Thoracic aorta (tissue), 2 donors: Measurements from ENCODE around the gene STAB1. TPM values are rescaled to one million over a fixed set of nuclear protein-coding genes. Genes with fewer than 3 reads are reported as not detected.

ENCODE experiments used
- ATAC-seq: fragments of 150-250 bp; one replicate; pipeline ENCODE4 v1.8.0; 2017; ENCODE audit warnings: low read depth; ENCODE audit not compliant: insufficient number of reproducible peaks, low FRiP score
- DNase-seq: peaks from one replicate; pipeline ENCODE4 v3.0.0-alpha.2; 2020; ENCODE audit warnings: low spot score
- H3K27ac ChIP-seq, 2 donors: fragments of 200-600 bp; sonication (generic); 1 replicate in 1 of 2; 2 replicates in 1 of 2; pipeline ENCODE4 v1.5.1; 2016; ENCODE audit warnings: mild to moderate bottlenecking in 2 of 2, moderate library complexity in 2 of 2
- H3K27me3 ChIP-seq: fragments of 200-600 bp; sonication (generic); replicated peaks from 2 replicates; pipeline ENCODE4 v1.6.0; 2016; ENCODE audit warnings: mild to moderate bottlenecking; ENCODE audit not compliant: insufficient read depth
- H3K36me3 ChIP-seq: fragments of 200-600 bp; sonication (generic); one replicate; pipeline ENCODE4 v1.5.1; 2016
- H3K4me1 ChIP-seq, 2 donors: fragments of 200-600 bp; sonication (generic); 1 replicate in 1 of 2; 2 replicates in 1 of 2; pipeline versions ENCODE4 v1.5.1 to v1.6.0; 2016; ENCODE audit warnings: low read depth in 2 of 2, mild to moderate bottlenecking in 1 of 2; ENCODE audit not compliant: control insufficient read depth in 1 of 2
- H3K4me3 ChIP-seq: fragments of 200-600 bp; sonication (generic); 2 replicates; pipeline ENCODE4 v1.5.1; 2016; ENCODE audit warnings: mild to moderate bottlenecking
- H3K9me3 ChIP-seq: fragments of 200-600 bp; sonication (generic); 2 replicates; pipeline ENCODE4 v1.5.1; 2016
- total RNA-seq, 2 donors: library from RNA; depleted of rRNA; stranded (reverse); fragments of >200 nt; gene quantifications; one replicate each; pipeline versions ENCODE4 v1.1.0 to v1.2.3, GENCODE V29; 2016
- TF ChIP-seq, protein P1 (sequence below): fragments of 200-600 bp; sonication (generic); IDR thresholded peaks from one replicate; pipeline ENCODE4 v1.5.1; 2019; ENCODE audit warnings: antibody characterized with exemption

The STAB1 gene, protein sequence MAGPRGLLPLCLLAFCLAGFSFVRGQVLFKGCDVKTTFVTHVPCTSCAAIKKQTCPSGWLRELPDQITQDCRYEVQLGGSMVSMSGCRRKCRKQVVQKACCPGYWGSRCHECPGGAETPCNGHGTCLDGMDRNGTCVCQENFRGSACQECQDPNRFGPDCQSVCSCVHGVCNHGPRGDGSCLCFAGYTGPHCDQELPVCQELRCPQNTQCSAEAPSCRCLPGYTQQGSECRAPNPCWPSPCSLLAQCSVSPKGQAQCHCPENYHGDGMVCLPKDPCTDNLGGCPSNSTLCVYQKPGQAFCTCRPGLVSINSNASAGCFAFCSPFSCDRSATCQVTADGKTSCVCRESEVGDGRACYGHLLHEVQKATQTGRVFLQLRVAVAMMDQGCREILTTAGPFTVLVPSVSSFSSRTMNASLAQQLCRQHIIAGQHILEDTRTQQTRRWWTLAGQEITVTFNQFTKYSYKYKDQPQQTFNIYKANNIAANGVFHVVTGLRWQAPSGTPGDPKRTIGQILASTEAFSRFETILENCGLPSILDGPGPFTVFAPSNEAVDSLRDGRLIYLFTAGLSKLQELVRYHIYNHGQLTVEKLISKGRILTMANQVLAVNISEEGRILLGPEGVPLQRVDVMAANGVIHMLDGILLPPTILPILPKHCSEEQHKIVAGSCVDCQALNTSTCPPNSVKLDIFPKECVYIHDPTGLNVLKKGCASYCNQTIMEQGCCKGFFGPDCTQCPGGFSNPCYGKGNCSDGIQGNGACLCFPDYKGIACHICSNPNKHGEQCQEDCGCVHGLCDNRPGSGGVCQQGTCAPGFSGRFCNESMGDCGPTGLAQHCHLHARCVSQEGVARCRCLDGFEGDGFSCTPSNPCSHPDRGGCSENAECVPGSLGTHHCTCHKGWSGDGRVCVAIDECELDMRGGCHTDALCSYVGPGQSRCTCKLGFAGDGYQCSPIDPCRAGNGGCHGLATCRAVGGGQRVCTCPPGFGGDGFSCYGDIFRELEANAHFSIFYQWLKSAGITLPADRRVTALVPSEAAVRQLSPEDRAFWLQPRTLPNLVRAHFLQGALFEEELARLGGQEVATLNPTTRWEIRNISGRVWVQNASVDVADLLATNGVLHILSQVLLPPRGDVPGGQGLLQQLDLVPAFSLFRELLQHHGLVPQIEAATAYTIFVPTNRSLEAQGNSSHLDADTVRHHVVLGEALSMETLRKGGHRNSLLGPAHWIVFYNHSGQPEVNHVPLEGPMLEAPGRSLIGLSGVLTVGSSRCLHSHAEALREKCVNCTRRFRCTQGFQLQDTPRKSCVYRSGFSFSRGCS (N-terminal part only)
- total RNA-seq, result 100 to 1,000 TPM; 249 to 837 TPM

DNA sequence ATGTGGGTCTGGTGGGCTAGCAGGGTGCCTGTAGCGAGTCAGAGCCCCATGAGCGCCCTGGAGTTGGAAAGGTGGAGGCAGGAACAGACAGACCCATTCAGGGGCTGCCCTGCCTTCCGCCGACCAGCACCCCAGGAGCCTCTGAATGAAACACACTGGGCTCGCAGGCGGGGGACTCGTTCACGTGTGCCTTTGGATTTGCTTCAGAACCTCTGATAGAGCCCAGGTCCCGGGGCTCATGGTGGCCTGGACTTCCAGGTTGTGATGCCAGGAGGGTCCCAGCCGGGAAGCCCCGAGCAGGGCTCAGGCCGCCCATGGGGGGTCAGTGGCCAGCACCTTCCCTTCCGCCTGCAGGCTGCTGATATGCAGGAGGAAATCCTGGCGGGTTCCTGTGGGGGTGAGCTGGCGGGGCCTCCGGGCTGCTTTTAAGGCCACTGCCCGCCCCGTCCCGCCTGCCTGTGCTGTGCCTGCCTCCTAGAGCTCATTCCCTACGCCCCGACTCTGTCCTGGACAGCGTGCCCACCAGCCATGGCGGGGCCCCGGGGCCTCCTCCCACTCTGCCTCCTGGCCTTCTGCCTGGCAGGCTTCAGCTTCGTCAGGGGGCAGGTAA lies at the start of gene STAB1:
Gene STAB1, plus strand, starts transcription at position 453 of the 610 bp plus-strand sequence. Its CDS starts 76 bp downstream, at position 529.
- no peak for ATAC-seq
- H3K27me3 ChIP-seq, result no peaks in the 10 kb centered on the region
- H3K4me3 ChIP-seq, result peak within 1 kb of the TSS; percentile 53
- peaks cover 5 to 6% of the 10 kb centered on the region in 2 donors for H3K4me1 ChIP-seq
- H3K36me3 ChIP-seq, result peaks cover 30% of the 10 kb centered on the region
- peak within 1 kb of the TSS in 1 of 2 donors; percentile 27 for H3K27ac ChIP-seq
- TF ChIP-seq, protein P1, sequence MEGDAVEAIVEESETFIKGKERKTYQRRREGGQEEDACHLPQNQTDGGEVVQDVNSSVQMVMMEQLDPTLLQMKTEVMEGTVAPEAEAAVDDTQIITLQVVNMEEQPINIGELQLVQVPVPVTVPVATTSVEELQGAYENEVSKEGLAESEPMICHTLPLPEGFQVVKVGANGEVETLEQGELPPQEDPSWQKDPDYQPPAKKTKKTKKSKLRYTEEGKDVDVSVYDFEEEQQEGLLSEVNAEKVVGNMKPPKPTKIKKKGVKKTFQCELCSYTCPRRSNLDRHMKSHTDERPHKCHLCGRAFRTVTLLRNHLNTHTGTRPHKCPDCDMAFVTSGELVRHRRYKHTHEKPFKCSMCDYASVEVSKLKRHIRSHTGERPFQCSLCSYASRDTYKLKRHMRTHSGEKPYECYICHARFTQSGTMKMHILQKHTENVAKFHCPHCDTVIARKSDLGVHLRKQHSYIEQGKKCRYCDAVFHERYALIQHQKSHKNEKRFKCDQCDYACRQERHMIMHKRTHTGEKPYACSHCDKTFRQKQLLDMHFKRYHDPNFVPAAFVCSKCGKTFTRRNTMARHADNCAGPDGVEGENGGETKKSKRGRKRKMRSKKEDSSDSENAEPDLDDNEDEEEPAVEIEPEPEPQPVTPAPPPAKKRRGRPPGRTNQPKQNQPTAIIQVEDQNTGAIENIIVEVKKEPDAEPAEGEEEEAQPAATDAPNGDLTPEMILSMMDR, result no peak
- no peak for DNase-seq
- no peaks in the 10 kb centered on the region for H3K9me3 ChIP-seq

DNA sequence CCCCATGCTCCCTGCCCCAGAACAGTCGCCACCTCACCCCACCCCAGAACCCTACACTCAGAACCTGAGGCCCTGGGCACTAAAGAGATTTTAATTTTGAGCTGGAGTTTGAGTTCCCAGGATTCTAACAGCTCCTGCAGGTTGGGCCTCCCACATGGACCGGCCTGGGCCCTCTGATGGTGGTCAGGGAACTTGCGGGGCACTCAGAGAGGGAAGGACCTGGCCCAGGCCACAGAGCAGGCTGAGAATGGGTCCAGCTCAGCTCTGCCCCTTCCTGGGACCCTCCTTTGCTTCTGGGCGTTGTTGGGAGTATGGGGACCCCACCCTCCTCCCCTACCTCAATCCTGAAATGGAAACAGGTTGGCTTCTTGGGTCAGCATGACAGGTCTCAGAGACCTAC lies 49.1 kb upstream of the STAB1 start:
- Histone ChIP-seq H3K27me3 (no peaks in the 10 kb centered on the region), H3K36me3 (no peaks in the 10 kb centered on the region), H3K9me3 (no peaks in the 10 kb centered on the region), H3K4me1 (no peaks in the 10 kb centered on the region), H3K27ac (no peak overlapping the region), H3K4me3 (no peak overlapping the region)
- ATAC-seq (no peak), DNase-seq (no peak)
- TF ChIP-seq, protein P1, result no peak

GRCh38 chr3:52446631-52447511 lies 48.3 kb upstream of the STAB1 start:
- no peaks in the 10 kb centered on the region for H3K27me3 ChIP-seq
- no peak for DNase-seq

More at GRCh38 chr3:52446631-52447511, 48.3 kb upstream of the STAB1 start:
- TF ChIP-seq, protein P1, result peak; percentile 100
- peak; percentile 33 for ATAC-seq
- no peaks in the 10 kb centered on the region for H3K4me1 ChIP-seq
- H3K9me3 ChIP-seq, result no peaks in the 10 kb centered on the region
- H3K27ac ChIP-seq, result no peak overlapping the region
- no peaks in the 10 kb centered on the region for H3K36me3 ChIP-seq
- no peak overlapping the region for H3K4me3 ChIP-seq
